HG03025 (cell line): ENCODE data around the gene SCN3A.

ENCODE experiments used
- ATAC-seq: cut with Tn5 transposase; IDR thresholded peaks from one replicate; pipeline ENCODE4 v1.9.1; 2021; ENCODE audit warnings: mild to moderate bottlenecking, moderate library complexity; ENCODE audit not compliant: unreplicated experiment, low FRiP score

The SCN3A gene

GRCh38 chr2:165114346-165114939, 89.4 kb downstream of the SCN3A start:
- ATAC-seq: no peak

GRCh38 chr2:165113414-165113813, 90.4 kb downstream of the SCN3A start:
- no peak for ATAC-seq

- no peak for ATAC-seq
These were observed 91.1 kb downstream of the SCN3A start for GRCh38 chr2:165112789-165113188.

GRCh38 chr2:165112133-165112573, 91.7 kb downstream of the SCN3A start:
- no peak for ATAC-seq

GRCh38 chr2:165110394-165110793, 93.5 kb downstream of the SCN3A start:
- no peak for ATAC-seq

- ATAC-seq: no peak
These were observed 93.9 kb downstream of the SCN3A start for GRCh38 chr2:165109915-165110314.

GRCh38 chr2:165105926-165106325, 97.9 kb downstream of the SCN3A start:
- no peak for ATAC-seq

GRCh38 chr2:165087933-165088901, 115.6 kb downstream of the SCN3A start:
- ATAC-seq: no peak

- no peak for ATAC-seq
These were observed 117.5 kb downstream of the SCN3A start for GRCh38 chr2:165086337-165086736.

GRCh38 chr2:165083326-165083725, 120.5 kb downstream of the SCN3A start:
- no peak for ATAC-seq

GRCh38 chr2:165082479-165082878, 121.4 kb downstream of the SCN3A start:
- no peak for ATAC-seq

GRCh38 chr2:165081276-165081675, 122.6 kb downstream of the SCN3A start:
- no peak for ATAC-seq

GRCh38 chr2:165079432-165079831, 124.4 kb downstream of the SCN3A start:
- ATAC-seq: no peak

- no peak for ATAC-seq
These were observed 124.9 kb downstream of the SCN3A start for GRCh38 chr2:165078913-165079312.

GRCh38 chr2:165074884-165075283, 129.0 kb downstream of the SCN3A start:
- no peak for ATAC-seq

- no peak for ATAC-seq
These were observed 129.5 kb downstream of the SCN3A start for GRCh38 chr2:165074323-165074722.

- ATAC-seq: no peak
These were observed 133.8 kb downstream of the SCN3A start for GRCh38 chr2:165070076-165070475.

- ATAC-seq: no peak
These were observed 134.7 kb downstream of the SCN3A start for GRCh38 chr2:165069151-165069550.

- ATAC-seq: no peak
These were observed 135.4 kb downstream of the SCN3A start for GRCh38 chr2:165068487-165068757.

- no peak for ATAC-seq
These were observed 136.0 kb downstream of the SCN3A start for GRCh38 chr2:165067643-165068486.

GRCh38 chr2:165064743-165065142, 139.1 kb downstream of the SCN3A start:
- ATAC-seq: no peak
